OCI-LY7 (cell line): ENCODE results near the gene CACNA2D2. TPM values are rescaled to one million over a fixed set of nuclear protein-coding genes. Genes with fewer than 3 reads are reported as not detected.

Experiments used
- BruUV-seq: library from RNA; stranded (reverse); fragments of 400-500 nt; replicated peaks from 2 replicates; lab custom pipeline; 2021; lab: Mats Ljungman, UMichigan
- CTCF ChIA-PET: fragments of 300-600 bp; sonication (Branson Sonifier 250); formaldehyde crosslinking; loops from one replicate; lab custom pipeline; 2022; ENCODE audit warnings: antibody characterized with exemption; ENCODE audit not compliant: unreplicated experiment; lab: Charles Lee
- POLR2A ChIA-PET: fragments of 300-600 bp; sonication (Branson Sonifier 250); formaldehyde crosslinking; loops from one replicate; lab custom pipeline; 2022; ENCODE audit warnings: antibody characterized with exemption; lab: Charles Lee
- DNase-seq: peaks from one replicate; pipeline ENCODE4 v3.0.0-alpha.2; 2015; ENCODE audit warnings: low spot score
- H2AFZ ChIP-seq: fragments of 200-600 bp; sonication (generic), shearing (Covaris generic); 2 replicates; pipeline ENCODE4 v1.6.1; 2014; ENCODE audit warnings: mild to moderate bottlenecking, antibody characterized with exemption, low read length, moderate library complexity
- H3K27ac ChIP-seq: fragments of 200-600 bp; sonication (generic); 2 replicates; pipeline ENCODE4 v1.5.1; 2014; ENCODE audit warnings: mixed run types, low read depth, mild to moderate bottlenecking, moderate library complexity, low read length, inconsistent platforms; ENCODE audit not compliant: poor library complexity, severe bottlenecking
- H3K36me3 ChIP-seq: fragments of 200-600 bp; sonication (generic); 2 replicates; pipeline ENCODE4 v1.6.1; 2014; ENCODE audit warnings: mild to moderate bottlenecking, antibody characterized with exemption, low read length, moderate library complexity, mixed read lengths; ENCODE audit not compliant: insufficient read depth
- H3K4me1 ChIP-seq: fragments of 200-600 bp; sonication (generic); 2 replicates; pipeline ENCODE4 v1.5.1; 2014; ENCODE audit warnings: mild to moderate bottlenecking, low read length; ENCODE audit not compliant: insufficient read depth, poor library complexity, severe bottlenecking
- H3K4me2 ChIP-seq: fragments of 200-600 bp; sonication (generic); 2 replicates; pipeline ENCODE4 v1.6.1; 2014; ENCODE audit warnings: mild to moderate bottlenecking, low read length
- H3K4me3 ChIP-seq: fragments of 200-600 bp; sonication (generic); 2 replicates; pipeline ENCODE4 v1.5.1; 2014; ENCODE audit warnings: mild to moderate bottlenecking, low read depth, low read length; ENCODE audit not compliant: poor library complexity, severe bottlenecking
- H3K79me2 ChIP-seq: fragments of 200-600 bp; sonication (generic); 2 replicates; pipeline ENCODE4 v1.6.1; 2016; ENCODE audit warnings: low read depth, mild to moderate bottlenecking, low read length, moderate library complexity, mixed read lengths; ENCODE audit not compliant: insufficient read depth
- H3K9me2 ChIP-seq: fragments of 200-600 bp; sonication (generic); 2 replicates; pipeline ENCODE4 v1.6.1; 2016; ENCODE audit warnings: mild to moderate bottlenecking, low read length, mixed read lengths; ENCODE audit not compliant: insufficient read depth
- H3K9me3 ChIP-seq: fragments of 200-600 bp; sonication (generic); 2 replicates; pipeline ENCODE4 v1.6.1; 2014; ENCODE audit warnings: mild to moderate bottlenecking, mixed run types, low read length, mixed read lengths
- H4K20me1 ChIP-seq: fragments of 200-600 bp; sonication (generic); 2 replicates; pipeline ENCODE4 v1.6.1; 2014; ENCODE audit warnings: mild to moderate bottlenecking, antibody characterized with exemption, low read length, moderate library complexity, mixed read lengths; ENCODE audit not compliant: insufficient read depth
- CTCF ChIP-seq: fragments of 200-600 bp; sonication (generic); conservative IDR thresholded peaks from 2 replicates; pipeline ENCODE4 v1.5.1; 2014; ENCODE audit warnings: mild to moderate bottlenecking, antibody characterized with exemption, low read length, moderate library complexity, mixed read lengths
- EZH2phosphoT487 ChIP-seq: fragments of 200-600 bp; sonication (generic); IDR thresholded peaks from 2 replicates; pipeline ENCODE4 v1.6.1; 2018; ENCODE audit warnings: low read depth, borderline replicate concordance, mild to moderate bottlenecking, mixed run types, antibody characterized with exemption, low read length, moderate library complexity, mixed read lengths
- intact Hi-C: fragments of 100-400 bp; cut with micrococcal nuclease; formaldehyde crosslinking; loops from one replicate; pipeline ENCODE4 v1.10.0; 2022; ENCODE audit not compliant: unreplicated experiment
- total RNA-seq, 2 experiments: library from RNA; depleted of rRNA in 1 of 2; stranded (reverse); fragments of >200 nt in 1 of 2; shearing (Covaris generic) in 1 of 2; gene quantifications; 2 replicates each; pipeline ENCODE4 v1.2.3, GENCODE V29; 2014 to 2022

CACNA2D2 gene
- total RNA-seq, 2 experiments from 2014 or later: 0.09 to 0.21 TPM

GRCh38 chr3:50479523-50479922, 23.9 kb downstream of the CACNA2D2 start:
- Histone ChIP-seq H3K27ac (no peak overlapping the region), H3K9me3 (no peaks in the 10 kb centered on the region), H4K20me1 (no peaks in the 10 kb centered on the region), H3K9me2 (no peaks in the 10 kb centered on the region), H3K4me1 (no peaks in the 10 kb centered on the region), H3K36me3 (no peaks in the 10 kb centered on the region), H3K4me3 (no peak overlapping the region), H3K79me2 (no peaks in the 10 kb centered on the region), H3K4me2 (no peak overlapping the region), H2AFZ (no peak overlapping the region)
- TF ChIP-seq CTCF (no peak), EZH2phosphoT487 (no peak)
- CTCF ChIA-PET: no interaction called here
- intact Hi-C loops: no loop called here
- DNase-seq: no peak
- POLR2A ChIA-PET: interaction anchor here (0.7 kb wide), 1 partner anchor 249 kb away, joined by 5 read pairs; no protein-coding TSS in a partner anchor
- no TSS peak for BruUV-seq

GRCh38 chr3:50478671-50479260, 24.7 kb downstream of the CACNA2D2 start:
- no TSS peak for BruUV-seq
- no peak overlapping the region for H3K27ac ChIP-seq
- H3K36me3 ChIP-seq: no peaks in the 10 kb centered on the region
- H3K4me2 ChIP-seq: no peak overlapping the region
- no peak for TF ChIP-seq CTCF
- no peak for TF ChIP-seq EZH2phosphoT487
- H3K4me3 ChIP-seq: no peak overlapping the region
- H3K9me2 ChIP-seq: no peaks in the 10 kb centered on the region
- H3K4me1 ChIP-seq: no peaks in the 10 kb centered on the region
- H3K79me2 ChIP-seq: no peaks in the 10 kb centered on the region
- no peak overlapping the region for H2AFZ ChIP-seq
- no peak for DNase-seq
- H4K20me1 ChIP-seq: no peaks in the 10 kb centered on the region
- ChIA-PET POLR2A (no interaction called here), CTCF (interaction anchor here (0.6 kb wide), 1 partner anchor 192 kb away, joined by 3 read pairs; no protein-coding TSS in a partner anchor)
- H3K9me3 ChIP-seq: no peaks in the 10 kb centered on the region
- intact Hi-C loops: no loop called here

- no peaks in the 10 kb centered on the region for H3K4me1 ChIP-seq
- H4K20me1 ChIP-seq: no peaks in the 10 kb centered on the region
- CTCF ChIA-PET: no interaction called here
- no TSS peak for BruUV-seq
- H3K9me3 ChIP-seq: no peaks in the 10 kb centered on the region
- no peak overlapping the region for H2AFZ ChIP-seq
- no peak for DNase-seq
- H3K9me2 ChIP-seq: no peaks in the 10 kb centered on the region
- intact Hi-C loops: no loop called here
- H3K27ac ChIP-seq: no peak overlapping the region
- no peaks in the 10 kb centered on the region for H3K36me3 ChIP-seq
- no peak overlapping the region for H3K4me2 ChIP-seq
- POLR2A ChIA-PET: no interaction called here
- no peaks in the 10 kb centered on the region for H3K79me2 ChIP-seq
- no peak overlapping the region for H3K4me3 ChIP-seq
- TF ChIP-seq CTCF (no peak), EZH2phosphoT487 (no peak)
These were observed 25.4 kb downstream of the CACNA2D2 start for GRCh38 chr3:50478051-50478450.
